ENCODE measurements around the gene TC2N.

The TC2N gene

DNA sequence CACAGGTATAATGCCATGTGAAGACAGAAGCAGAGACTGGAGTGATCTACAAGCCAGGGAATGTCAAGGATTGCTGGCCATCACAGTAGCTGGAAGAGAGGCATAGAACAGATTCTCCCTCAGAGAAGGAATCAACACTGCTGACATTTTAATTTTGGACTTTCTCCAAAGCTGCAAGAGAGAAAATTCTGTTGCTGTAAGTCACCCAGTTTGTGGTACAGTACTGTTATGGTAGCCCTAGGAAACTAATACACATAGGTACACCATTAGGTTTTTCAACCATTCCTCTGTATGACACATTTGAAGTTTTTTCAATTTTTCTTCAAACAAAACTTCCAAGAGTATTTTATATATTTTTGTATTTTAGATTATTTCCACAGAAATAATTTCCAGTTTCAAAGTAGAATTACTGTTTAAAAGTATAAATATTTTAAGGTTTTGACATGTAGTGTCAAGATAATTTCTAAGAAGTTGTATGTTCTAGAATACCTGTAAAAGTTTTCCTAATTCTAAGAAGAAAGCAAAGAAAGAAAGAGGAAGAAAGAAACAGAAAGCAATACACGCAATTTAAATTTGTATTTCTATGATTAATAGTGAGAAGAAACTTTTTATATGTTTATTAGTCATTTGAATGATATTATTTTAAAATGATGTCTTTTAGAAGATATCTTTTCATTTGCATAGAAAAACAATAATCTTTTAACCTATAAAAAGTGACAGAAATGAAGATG lies 70.6 kb downstream of the TC2N start:
- TF ChIP-seq, protein P1, sequence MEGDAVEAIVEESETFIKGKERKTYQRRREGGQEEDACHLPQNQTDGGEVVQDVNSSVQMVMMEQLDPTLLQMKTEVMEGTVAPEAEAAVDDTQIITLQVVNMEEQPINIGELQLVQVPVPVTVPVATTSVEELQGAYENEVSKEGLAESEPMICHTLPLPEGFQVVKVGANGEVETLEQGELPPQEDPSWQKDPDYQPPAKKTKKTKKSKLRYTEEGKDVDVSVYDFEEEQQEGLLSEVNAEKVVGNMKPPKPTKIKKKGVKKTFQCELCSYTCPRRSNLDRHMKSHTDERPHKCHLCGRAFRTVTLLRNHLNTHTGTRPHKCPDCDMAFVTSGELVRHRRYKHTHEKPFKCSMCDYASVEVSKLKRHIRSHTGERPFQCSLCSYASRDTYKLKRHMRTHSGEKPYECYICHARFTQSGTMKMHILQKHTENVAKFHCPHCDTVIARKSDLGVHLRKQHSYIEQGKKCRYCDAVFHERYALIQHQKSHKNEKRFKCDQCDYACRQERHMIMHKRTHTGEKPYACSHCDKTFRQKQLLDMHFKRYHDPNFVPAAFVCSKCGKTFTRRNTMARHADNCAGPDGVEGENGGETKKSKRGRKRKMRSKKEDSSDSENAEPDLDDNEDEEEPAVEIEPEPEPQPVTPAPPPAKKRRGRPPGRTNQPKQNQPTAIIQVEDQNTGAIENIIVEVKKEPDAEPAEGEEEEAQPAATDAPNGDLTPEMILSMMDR (conservative IDR thresholded peaks at IDR 0.05; ENCODE audit: low read depth): no peak
- CTCF ChIA-PET: no interaction called here
- DNase-seq (ENCODE audit: low spot score): no peak
- no peak overlapping the region for H3K27ac ChIP-seq
- POLR2A ChIA-PET (ENCODE audit: low non-redundant PET): no interaction called here

DNA sequence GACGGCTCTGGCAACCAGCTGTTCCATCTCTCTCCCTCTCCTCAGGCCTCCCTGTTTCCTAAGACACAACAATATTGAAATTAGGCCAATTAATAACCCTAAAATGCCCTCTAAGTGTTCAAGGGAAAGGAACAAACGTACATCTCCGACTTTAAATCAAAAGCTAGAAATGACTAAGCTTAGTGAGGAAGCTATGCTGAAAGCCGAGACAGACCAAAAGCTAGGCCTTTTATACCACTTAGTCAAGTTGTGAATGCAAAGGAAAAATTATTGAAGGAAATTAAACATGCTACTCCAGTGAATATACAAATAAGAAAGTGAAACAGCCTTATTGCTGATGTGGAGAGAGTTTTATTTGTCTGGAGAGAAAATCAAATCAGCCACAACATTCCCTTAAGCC lies 73.6 kb downstream of the TC2N start:
- ChIA-PET POLR2A (ENCODE audit: low non-redundant PET) (no interaction called here), CTCF (no interaction called here)
- DNase-seq (ENCODE audit: low spot score): no peak
- H3K27ac ChIP-seq: no peak overlapping the region
- TF ChIP-seq, protein P1 (conservative IDR thresholded peaks at IDR 0.05; ENCODE audit: low read depth): no peak

DNA sequence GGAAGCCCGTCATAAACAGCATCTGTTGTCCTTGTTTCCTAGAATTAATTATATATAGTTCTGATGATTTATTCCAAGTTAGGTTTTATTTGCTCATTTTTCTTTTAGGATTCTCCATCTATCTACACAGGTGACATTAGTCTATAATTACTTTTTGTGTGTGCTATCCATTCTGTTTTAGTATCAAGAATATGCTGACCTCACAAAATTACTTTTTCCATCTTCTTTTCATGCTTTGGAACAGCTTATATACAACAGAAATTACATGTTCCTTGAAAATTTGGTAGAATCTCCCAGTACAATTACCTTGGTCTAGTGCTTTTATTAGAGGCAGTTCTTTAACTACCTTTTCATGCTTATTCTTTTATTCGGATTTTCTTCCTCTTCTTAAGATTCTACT lies 81.1 kb downstream of the TC2N start:
- ChIA-PET CTCF (no interaction called here), POLR2A (ENCODE audit: low non-redundant PET) (interaction anchor here (0.7 kb wide), 1 partner anchor 18 kb away, joined by 3 read pairs; no protein-coding TSS in a partner anchor)
- TF ChIP-seq, protein P1 (conservative IDR thresholded peaks at IDR 0.05; ENCODE audit: low read depth): no peak
- no peak overlapping the region for H3K27ac ChIP-seq
- DNase-seq (ENCODE audit: low spot score): no peak

DNA sequence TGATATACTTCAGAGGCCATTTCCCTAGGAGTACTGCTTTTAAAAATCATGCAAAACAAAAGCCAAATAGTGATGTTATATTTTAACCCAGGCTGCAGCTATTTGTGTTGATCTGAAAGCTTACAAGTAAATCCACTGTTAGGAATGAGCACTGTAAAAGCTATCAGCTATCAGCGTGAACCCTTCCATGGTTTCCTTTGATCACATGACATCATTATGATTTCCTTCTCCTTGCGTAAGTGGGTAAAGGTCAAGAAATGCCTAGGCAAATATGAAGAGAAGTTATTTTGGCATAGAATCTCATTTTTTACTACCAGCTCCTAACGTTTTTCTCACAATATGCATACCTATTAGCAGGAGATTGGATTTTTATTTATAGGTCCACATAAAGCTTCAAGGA lies 86.9 kb downstream of the TC2N start:
- ChIA-PET CTCF (interaction anchor here (0.7 to 0.8 kb wide), 2 partner anchors 21 to 144 kb away, joined by 3 to 5 read pairs; no protein-coding TSS in a partner anchor), POLR2A (ENCODE audit: low non-redundant PET) (no interaction called here)
- TF ChIP-seq, protein P1 (conservative IDR thresholded peaks at IDR 0.05; ENCODE audit: low read depth): no peak
- no peak overlapping the region for H3K27ac ChIP-seq
- DNase-seq (ENCODE audit: low spot score): no peak

DNA sequence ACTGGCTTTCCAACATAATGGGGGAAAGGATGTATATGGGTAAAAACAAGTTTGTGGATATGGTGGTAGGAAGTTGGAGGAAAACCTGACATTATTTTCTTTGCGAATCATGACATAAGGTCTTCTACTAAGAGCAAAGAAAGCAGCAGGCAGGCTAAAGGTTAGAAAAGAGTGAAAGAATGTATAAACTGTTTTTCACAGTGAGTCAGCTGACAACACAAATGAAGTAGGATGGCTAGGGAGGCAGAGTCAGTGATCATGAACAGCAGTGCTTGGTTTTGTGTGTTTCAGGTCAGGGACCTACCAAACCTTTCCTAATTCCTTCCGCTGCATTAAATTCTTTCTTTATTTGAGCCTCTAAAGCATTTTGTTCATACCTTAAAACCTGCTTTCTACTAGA lies 89.1 kb downstream of the TC2N start:
- TF ChIP-seq, protein P1 (conservative IDR thresholded peaks at IDR 0.05; ENCODE audit: low read depth): no peak

DNA sequence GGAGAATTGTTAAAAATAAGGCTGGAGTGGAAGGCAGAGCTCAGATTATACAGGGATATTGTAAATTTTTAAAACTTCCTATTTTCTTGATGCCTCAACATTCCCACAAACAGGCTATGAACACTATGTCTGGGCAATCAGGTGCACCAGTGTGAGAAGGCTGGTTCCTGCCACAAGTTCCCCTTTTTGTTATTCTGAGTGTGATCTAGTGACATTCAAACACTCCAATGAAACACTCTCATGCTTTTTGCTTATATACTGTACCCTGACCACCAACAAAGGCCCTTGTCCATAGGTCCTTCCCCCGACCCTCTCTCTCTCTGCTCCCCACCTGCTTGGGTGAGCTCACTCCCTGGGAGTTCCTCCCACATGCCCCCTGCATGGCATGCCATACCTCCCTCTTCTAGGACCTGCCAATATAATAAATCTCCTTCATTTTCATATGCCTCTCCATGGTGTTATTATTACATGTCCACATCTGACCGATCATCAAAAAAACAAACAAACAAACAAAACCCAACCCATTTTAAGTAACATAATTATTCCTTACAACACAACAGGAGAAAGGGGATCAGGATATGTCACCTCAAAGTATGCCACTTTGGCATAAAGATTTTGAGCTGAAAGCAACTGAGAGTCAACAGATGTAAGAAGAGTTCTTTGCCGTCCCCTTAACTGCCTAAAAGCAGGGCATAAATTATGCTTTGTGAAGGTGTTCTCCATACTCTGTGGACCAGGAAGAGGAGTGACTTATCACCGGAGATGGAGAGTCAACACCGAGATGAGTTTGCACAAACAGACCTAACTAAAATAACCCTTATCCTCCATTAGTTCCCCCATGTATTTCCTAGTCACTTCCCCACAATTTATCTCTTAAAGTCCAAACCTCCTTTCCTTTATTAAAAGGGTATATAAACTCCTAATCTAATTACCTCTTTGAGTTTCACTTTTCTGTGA lies 92.9 kb downstream of the TC2N start:
- POLR2A ChIA-PET (ENCODE audit: low non-redundant PET): no interaction called here
- no peak overlapping the region for H3K27ac ChIP-seq
- DNase-seq (ENCODE audit: low spot score): no peak
- CTCF ChIA-PET: no interaction called here
- TF ChIP-seq, protein P1 (conservative IDR thresholded peaks at IDR 0.05; ENCODE audit: low read depth): no peak

More for the DNA sequence above, 89.1 kb downstream of the TC2N start:
- POLR2A ChIA-PET (ENCODE audit: low non-redundant PET): no interaction called here
- CTCF ChIA-PET: no interaction called here
- DNase-seq (ENCODE audit: low spot score): no peak
- no peak overlapping the region for H3K27ac ChIP-seq

Measured in RWPE1 (cell line).